SU-DHL-6 (cell line): Measurements from ENCODE around the gene FANCD2.
"Not testable (repeated sequence)": the region's sequence is repeated elsewhere in the genome, so short reads cannot be mapped to it uniquely, and the experiment has no call there.

Experiments
- H2AFZ ChIP-seq: fragments of 200-600 bp; sonication (generic); 2 replicates; pipeline ENCODE4 v1.6.1; 2014; ENCODE audit warnings: low read depth, mild to moderate bottlenecking, moderate library complexity, mixed read lengths, antibody characterized with exemption, low read length; ENCODE audit not compliant: severe bottlenecking
- H3F3A ChIP-seq: fragments of 200-600 bp; shearing (Covaris generic); 2 replicates; pipeline ENCODE4 v1.6.0; 2016; ENCODE audit warnings: antibody characterized with exemption, mild to moderate bottlenecking; ENCODE audit not compliant: insufficient read depth
- H3K27ac ChIP-seq: fragments of 200-600 bp; sonication (generic); 2 replicates; pipeline ENCODE4 v1.5.1; 2016; ENCODE audit warnings: low read depth, mild to moderate bottlenecking, low read length, moderate library complexity, mixed read lengths
- H3K27me3 ChIP-seq: fragments of 200-600 bp; sonication (generic), shearing (Covaris generic); 2 replicates; pipeline ENCODE4 v1.6.0; 2014; ENCODE audit warnings: mild to moderate bottlenecking, low read length
- H3K36me3 ChIP-seq: fragments of 200-600 bp; sonication (generic); 2 replicates; pipeline ENCODE4 v1.6.1; 2014; ENCODE audit warnings: mild to moderate bottlenecking, low read length, mixed read lengths
- H3K4me2 ChIP-seq: fragments of 300-600, 200-600 bp; shearing (Covaris generic), sonication (generic); 2 replicates; pipeline ENCODE4 v1.6.0; 2014; ENCODE audit warnings: low read length, low read depth, mild to moderate bottlenecking; ENCODE audit not compliant: poor library complexity, severe bottlenecking
- H3K4me3 ChIP-seq: fragments of 200-600 bp; sonication (generic); 2 replicates; pipeline ENCODE4 v1.5.1; 2014; ENCODE audit warnings: antibody characterized with exemption, low read length, mild to moderate bottlenecking, mixed read lengths; ENCODE audit not compliant: insufficient read depth, poor library complexity, severe bottlenecking
- H3K79me2 ChIP-seq: fragments of 200-600 bp; sonication (generic); 2 replicates; pipeline ENCODE4 v1.6.1; 2014; ENCODE audit warnings: mild to moderate bottlenecking, low read length, moderate library complexity; ENCODE audit not compliant: insufficient read depth
- H3K9ac ChIP-seq: fragments of 200-600 bp; sonication (generic); 2 replicates; pipeline ENCODE4 v1.7.0; 2014; ENCODE audit warnings: mild to moderate bottlenecking, low read length
- H3K9me2 ChIP-seq: fragments of 200-600 bp; sonication (generic); replicated peaks from 2 replicates; pipeline ENCODE4 v1.6.1; 2014; ENCODE audit warnings: low read length; ENCODE audit not compliant: insufficient read depth
- H3K9me3 ChIP-seq: fragments of 200-600 bp; sonication (generic); 2 replicates; pipeline ENCODE4 v1.6.1; 2014; ENCODE audit warnings: low read length, mixed read lengths; ENCODE audit not compliant: insufficient read depth
- H4K20me1 ChIP-seq: fragments of 200-600 bp; sonication (generic); 2 replicates; pipeline ENCODE4 v1.6.1; 2014; ENCODE audit warnings: low read depth, mild to moderate bottlenecking, antibody characterized with exemption, low read length, moderate library complexity, mixed read lengths
- EZH2phosphoT487 ChIP-seq: fragments of 200-600 bp; sonication (generic), shearing (Covaris generic); conservative IDR thresholded peaks from 2 replicates; pipeline ENCODE4 v1.6.1; 2018; ENCODE audit warnings: mild to moderate bottlenecking, antibody characterized with exemption, low read length, moderate library complexity, mixed read lengths
- TF ChIP-seq, protein P1 (sequence below): fragments of 200-600 bp; sonication (generic); IDR thresholded peaks from one replicate; pipeline ENCODE4 v1.5.1; 2017; ENCODE audit warnings: antibody characterized with exemption, mild to moderate bottlenecking, low read length, moderate library complexity; ENCODE audit not compliant: insufficient read depth, poor library complexity, severe bottlenecking

The FANCD2 gene

GRCh38 chr3:10088256-10088655 is 62.0 kb downstream of the FANCD2 start:
- Histone ChIP-seq H3K9me2 (no peaks in the 10 kb centered on the region), H3K9me3 (no peaks in the 10 kb centered on the region), H2AFZ (no peak overlapping the region), H3K4me3 (no peak overlapping the region), H3K27me3 (no peaks in the 10 kb centered on the region), H3K9ac (no peak overlapping the region), H3K4me2 (no peak overlapping the region), H3K79me2 (no peaks in the 10 kb centered on the region), H3K36me3 (peaks cover 28% of the 10 kb centered on the region), H3K27ac (no peak overlapping the region), H3F3A (no peaks in the 10 kb centered on the region), H4K20me1 (no peaks in the 10 kb centered on the region)
- TF ChIP-seq EZH2phosphoT487: no peak
- TF ChIP-seq, protein P1, sequence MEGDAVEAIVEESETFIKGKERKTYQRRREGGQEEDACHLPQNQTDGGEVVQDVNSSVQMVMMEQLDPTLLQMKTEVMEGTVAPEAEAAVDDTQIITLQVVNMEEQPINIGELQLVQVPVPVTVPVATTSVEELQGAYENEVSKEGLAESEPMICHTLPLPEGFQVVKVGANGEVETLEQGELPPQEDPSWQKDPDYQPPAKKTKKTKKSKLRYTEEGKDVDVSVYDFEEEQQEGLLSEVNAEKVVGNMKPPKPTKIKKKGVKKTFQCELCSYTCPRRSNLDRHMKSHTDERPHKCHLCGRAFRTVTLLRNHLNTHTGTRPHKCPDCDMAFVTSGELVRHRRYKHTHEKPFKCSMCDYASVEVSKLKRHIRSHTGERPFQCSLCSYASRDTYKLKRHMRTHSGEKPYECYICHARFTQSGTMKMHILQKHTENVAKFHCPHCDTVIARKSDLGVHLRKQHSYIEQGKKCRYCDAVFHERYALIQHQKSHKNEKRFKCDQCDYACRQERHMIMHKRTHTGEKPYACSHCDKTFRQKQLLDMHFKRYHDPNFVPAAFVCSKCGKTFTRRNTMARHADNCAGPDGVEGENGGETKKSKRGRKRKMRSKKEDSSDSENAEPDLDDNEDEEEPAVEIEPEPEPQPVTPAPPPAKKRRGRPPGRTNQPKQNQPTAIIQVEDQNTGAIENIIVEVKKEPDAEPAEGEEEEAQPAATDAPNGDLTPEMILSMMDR: no peak

DNA sequence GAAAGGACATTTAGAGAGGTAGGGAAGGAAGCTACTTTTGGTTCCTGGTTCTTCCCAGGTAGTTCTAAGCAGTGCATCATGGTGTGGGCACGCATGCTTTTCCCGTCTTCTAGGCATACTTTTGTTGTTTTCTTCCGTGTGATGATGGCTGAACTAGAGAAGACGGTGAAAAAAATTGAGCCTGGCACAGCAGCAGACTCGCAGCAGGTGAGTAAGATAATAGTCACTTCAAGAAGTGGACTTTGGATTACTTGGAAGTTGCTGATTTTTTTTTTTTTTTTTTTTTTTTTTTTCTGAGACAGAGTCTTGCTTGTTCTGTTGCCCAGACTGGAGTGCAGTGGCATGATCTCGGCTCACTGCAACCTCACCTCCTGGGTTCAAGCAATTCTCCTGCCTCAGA is 63.9 kb downstream of the FANCD2 start:
- Histone ChIP-seq H2AFZ (no peak overlapping the region), H3K9ac (no peak overlapping the region), H3F3A (no peaks in the 10 kb centered on the region), H3K4me3 (no peak overlapping the region), H3K79me2 (no peaks in the 10 kb centered on the region), H3K27ac (no peak overlapping the region), H3K36me3 (peaks cover 24% of the 10 kb centered on the region), H3K9me2 (no peaks in the 10 kb centered on the region), H3K27me3 (no peaks in the 10 kb centered on the region), H3K9me3 (no peaks in the 10 kb centered on the region), H3K4me2 (no peak overlapping the region), H4K20me1 (no peaks in the 10 kb centered on the region)
- TF ChIP-seq, protein P1: no peak
- no peak for TF ChIP-seq EZH2phosphoT487

DNA sequence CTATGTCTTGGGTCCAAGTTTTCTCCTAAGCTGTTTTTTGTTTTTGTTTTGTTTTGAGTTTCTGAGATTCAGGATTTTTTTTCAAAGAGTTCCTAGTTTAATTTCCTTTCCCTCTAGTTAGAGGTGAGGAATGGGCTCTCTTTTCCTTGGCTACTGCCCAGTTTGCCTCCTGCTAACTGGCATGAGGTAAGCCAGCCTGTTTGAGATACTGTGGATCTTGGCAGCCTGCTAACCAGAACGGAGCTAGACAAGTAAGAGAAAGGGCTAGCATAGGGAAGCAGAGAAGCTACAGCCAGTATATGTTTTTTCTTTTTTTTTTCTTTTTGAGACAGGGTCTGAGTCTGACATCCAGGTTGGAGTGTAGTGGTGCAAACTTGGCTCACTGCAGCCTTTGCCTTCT is 64.5 kb downstream of the FANCD2 start:
- H3K27me3 ChIP-seq, H3F3A ChIP-seq, H3K9ac ChIP-seq, H3K79me2 ChIP-seq, H3K4me3 ChIP-seq, H3K27ac ChIP-seq, H3K4me2 ChIP-seq, H2AFZ ChIP-seq, H4K20me1 ChIP-seq, H3K9me2 ChIP-seq, H3K9me3 ChIP-seq: not testable (repeated sequence)
- H3K36me3 ChIP-seq: peaks cover 27% of the 10 kb centered on the region

DNA sequence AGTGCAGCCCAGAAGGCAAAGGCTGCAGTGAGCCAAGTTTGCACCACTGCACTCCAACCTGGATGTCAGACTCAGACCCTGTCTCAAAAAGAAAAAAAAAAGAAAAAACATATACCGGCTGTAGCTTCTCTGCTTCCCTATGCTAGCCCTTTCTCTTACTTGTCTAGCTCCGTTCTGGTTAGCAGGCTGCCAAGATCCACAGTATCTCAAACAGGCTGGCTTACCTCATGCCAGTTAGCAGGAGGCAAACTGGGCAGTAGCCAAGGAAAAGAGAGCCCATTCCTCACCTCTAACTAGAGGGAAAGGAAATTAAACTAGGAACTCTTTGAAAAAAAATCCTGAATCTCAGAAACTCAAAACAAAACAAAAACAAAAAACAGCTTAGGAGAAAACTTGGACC is 65.2 kb downstream of the FANCD2 start:
- H3K9ac ChIP-seq, H3K9me3 ChIP-seq, H3K27me3 ChIP-seq, H3K4me3 ChIP-seq, H3K9me2 ChIP-seq, H3K27ac ChIP-seq, H3K79me2 ChIP-seq, H3F3A ChIP-seq, H2AFZ ChIP-seq, H3K4me2 ChIP-seq, H4K20me1 ChIP-seq: not testable (repeated sequence)
- peaks cover 30% of the 10 kb centered on the region for H3K36me3 ChIP-seq
